HEK293 (cell line): Measurements from ENCODE around the gene SH3RF3.
A peak's percentile ranks its signal among the peaks of the same experiment; 100 is the strongest.

ENCODE experiments used
- FEZF1 ChIP-seq: fragments of 450-650 bp; formaldehyde crosslinking; IDR thresholded peaks from 2 replicates; pipeline ENCODE4 v1.5.1; 2016; ENCODE audit warnings: missing biosample characterization, missing genetic modification characterization
- GFI1B ChIP-seq: fragments of 450-650 bp; formaldehyde crosslinking; IDR thresholded peaks from 2 replicates; pipeline ENCODE4 v1.5.1; 2016; ENCODE audit warnings: missing biosample characterization, missing genetic modification characterization
- HOXA7 ChIP-seq: sonication (generic); formaldehyde crosslinking; IDR thresholded peaks from 2 replicates; pipeline ENCODE4 v1.8.1; 2022; ENCODE audit warnings: missing genetic modification reagents, borderline replicate concordance
- KLF1 ChIP-seq: fragments of 450-650 bp; formaldehyde crosslinking; IDR thresholded peaks from 2 replicates; pipeline ENCODE4 v1.5.1; 2016; ENCODE audit warnings: missing biosample characterization, missing genetic modification characterization
- OSR2 ChIP-seq: fragments of 450-650 bp; formaldehyde crosslinking; IDR thresholded peaks from 2 replicates; pipeline ENCODE4 v1.5.1; 2016; ENCODE audit warnings: missing biosample characterization, missing genetic modification characterization
- PRDM4 ChIP-seq: fragments of 450-650 bp; formaldehyde crosslinking; IDR thresholded peaks from 2 replicates; pipeline ENCODE4 v1.5.1; 2017; ENCODE audit warnings: missing biosample characterization, missing genetic modification characterization
- SCRT1 ChIP-seq: fragments of 450-650 bp; formaldehyde crosslinking; IDR thresholded peaks from 2 replicates; pipeline ENCODE4 v1.5.1; 2016; ENCODE audit warnings: missing biosample characterization, missing genetic modification characterization, borderline replicate concordance
- ZBTB17 ChIP-seq: fragments of 450-650 bp; formaldehyde crosslinking; IDR thresholded peaks from 2 replicates; pipeline ENCODE4 v1.5.1; 2016; ENCODE audit warnings: missing biosample characterization, missing genetic modification characterization
- ZBTB21 ChIP-seq: fragments of 450-650 bp; formaldehyde crosslinking; IDR thresholded peaks from 2 replicates; pipeline ENCODE4 v1.5.1; 2017; ENCODE audit warnings: missing biosample characterization, missing genetic modification characterization
- ZBTB8A ChIP-seq: fragments of 450-650 bp; formaldehyde crosslinking; IDR thresholded peaks from 2 replicates; pipeline ENCODE4 v1.5.1; 2016; ENCODE audit warnings: missing biosample characterization, missing genetic modification characterization
- ZNF146 ChIP-seq: fragments of 450-650 bp; formaldehyde crosslinking; IDR thresholded peaks from 2 replicates; pipeline ENCODE4 v1.5.1; 2016; ENCODE audit warnings: missing biosample characterization, missing genetic modification characterization
- ZNF341 ChIP-seq: fragments of 450-650 bp; formaldehyde crosslinking; IDR thresholded peaks from 2 replicates; pipeline ENCODE4; 2016; ENCODE audit warnings: low read depth, missing biosample characterization, missing genetic modification characterization
- ZNF558 ChIP-seq: fragments of 450-650 bp; formaldehyde crosslinking; IDR thresholded peaks from 2 replicates; pipeline ENCODE4 v1.5.1; 2016; ENCODE audit warnings: missing biosample characterization, missing genetic modification characterization
- ZNF707 ChIP-seq: fragments of 450-650 bp; formaldehyde crosslinking; IDR thresholded peaks from 2 replicates; pipeline ENCODE4 v1.5.1; 2016; ENCODE audit warnings: missing biosample characterization, missing genetic modification characterization
- TF ChIP-seq, protein P1 (sequence below): fragments of 450-650 bp; formaldehyde crosslinking; IDR thresholded peaks from 2 replicates; pipeline ENCODE4 v1.5.1; 2016; ENCODE audit warnings: missing biosample characterization, missing genetic modification characterization
- TF ChIP-seq, protein P2 (sequence below): fragments of 450-650 bp; formaldehyde crosslinking; IDR thresholded peaks from 2 replicates; pipeline ENCODE4 v1.5.1; 2016; ENCODE audit warnings: missing biosample characterization, missing genetic modification characterization
- TF ChIP-seq, protein P3 (sequence below): fragments of 450-650 bp; formaldehyde crosslinking; IDR thresholded peaks from 2 replicates; pipeline ENCODE4 v1.5.1; 2016; ENCODE audit warnings: missing biosample characterization, missing genetic modification characterization
- TF ChIP-seq, protein P4 (sequence below): fragments of 450-650 bp; formaldehyde crosslinking; IDR thresholded peaks from 2 replicates; pipeline ENCODE4 v1.5.1; 2016; ENCODE audit warnings: missing biosample characterization, missing genetic modification characterization, low read depth
- TF ChIP-seq, protein P5 (sequence below): fragments of 450-650 bp; formaldehyde crosslinking; IDR thresholded peaks from 2 replicates; pipeline ENCODE4 v1.5.1; 2016; ENCODE audit warnings: missing biosample characterization, missing genetic modification characterization, borderline replicate concordance
- TF ChIP-seq, protein P6 (sequence below): fragments of 450-650 bp; formaldehyde crosslinking; IDR thresholded peaks from 2 replicates; pipeline ENCODE4 v1.5.1; 2016; ENCODE audit warnings: missing biosample characterization, missing genetic modification characterization

SH3RF3 gene

GRCh38 chr2:109260886-109261700 is 132.1 kb downstream of the SH3RF3 start (continued):
- TF ChIP-seq, protein P1, sequence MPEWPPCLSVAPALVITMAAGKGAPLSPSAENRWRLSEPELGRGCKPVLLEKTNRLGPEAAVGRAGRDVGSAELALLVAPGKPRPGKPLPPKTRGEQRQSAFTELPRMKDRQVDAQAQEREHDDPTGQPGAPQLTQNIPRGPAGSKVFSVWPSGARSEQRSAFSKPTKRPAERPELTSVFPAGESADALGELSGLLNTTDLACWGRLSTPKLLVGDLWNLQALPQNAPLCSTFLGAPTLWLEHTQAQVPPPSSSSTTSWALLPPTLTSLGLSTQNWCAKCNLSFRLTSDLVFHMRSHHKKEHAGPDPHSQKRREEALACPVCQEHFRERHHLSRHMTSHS (tag by site-specific recombination): peak; percentile 80; the same call in 1 of the 2 replicates
- peak; percentile 88 for TF ChIP-seq KLF1 (tag by site-specific recombination)
- TF ChIP-seq PRDM4 (tag by site-specific recombination): peak; percentile 51; the same call in 1 of the 2 replicates
- TF ChIP-seq, protein P2, sequence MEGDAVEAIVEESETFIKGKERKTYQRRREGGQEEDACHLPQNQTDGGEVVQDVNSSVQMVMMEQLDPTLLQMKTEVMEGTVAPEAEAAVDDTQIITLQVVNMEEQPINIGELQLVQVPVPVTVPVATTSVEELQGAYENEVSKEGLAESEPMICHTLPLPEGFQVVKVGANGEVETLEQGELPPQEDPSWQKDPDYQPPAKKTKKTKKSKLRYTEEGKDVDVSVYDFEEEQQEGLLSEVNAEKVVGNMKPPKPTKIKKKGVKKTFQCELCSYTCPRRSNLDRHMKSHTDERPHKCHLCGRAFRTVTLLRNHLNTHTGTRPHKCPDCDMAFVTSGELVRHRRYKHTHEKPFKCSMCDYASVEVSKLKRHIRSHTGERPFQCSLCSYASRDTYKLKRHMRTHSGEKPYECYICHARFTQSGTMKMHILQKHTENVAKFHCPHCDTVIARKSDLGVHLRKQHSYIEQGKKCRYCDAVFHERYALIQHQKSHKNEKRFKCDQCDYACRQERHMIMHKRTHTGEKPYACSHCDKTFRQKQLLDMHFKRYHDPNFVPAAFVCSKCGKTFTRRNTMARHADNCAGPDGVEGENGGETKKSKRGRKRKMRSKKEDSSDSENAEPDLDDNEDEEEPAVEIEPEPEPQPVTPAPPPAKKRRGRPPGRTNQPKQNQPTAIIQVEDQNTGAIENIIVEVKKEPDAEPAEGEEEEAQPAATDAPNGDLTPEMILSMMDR: peak; percentile 28; the same call in 1 of the 2 replicates
- TF ChIP-seq, protein P3, sequence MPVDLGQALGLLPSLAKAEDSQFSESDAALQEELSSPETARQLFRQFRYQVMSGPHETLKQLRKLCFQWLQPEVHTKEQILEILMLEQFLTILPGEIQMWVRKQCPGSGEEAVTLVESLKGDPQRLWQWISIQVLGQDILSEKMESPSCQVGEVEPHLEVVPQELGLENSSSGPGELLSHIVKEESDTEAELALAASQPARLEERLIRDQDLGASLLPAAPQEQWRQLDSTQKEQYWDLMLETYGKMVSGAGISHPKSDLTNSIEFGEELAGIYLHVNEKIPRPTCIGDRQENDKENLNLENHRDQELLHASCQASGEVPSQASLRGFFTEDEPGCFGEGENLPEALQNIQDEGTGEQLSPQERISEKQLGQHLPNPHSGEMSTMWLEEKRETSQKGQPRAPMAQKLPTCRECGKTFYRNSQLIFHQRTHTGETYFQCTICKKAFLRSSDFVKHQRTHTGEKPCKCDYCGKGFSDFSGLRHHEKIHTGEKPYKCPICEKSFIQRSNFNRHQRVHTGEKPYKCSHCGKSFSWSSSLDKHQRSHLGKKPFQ: peak; percentile 71; the same call in 1 of the 2 replicates
- TF ChIP-seq, protein P4, sequence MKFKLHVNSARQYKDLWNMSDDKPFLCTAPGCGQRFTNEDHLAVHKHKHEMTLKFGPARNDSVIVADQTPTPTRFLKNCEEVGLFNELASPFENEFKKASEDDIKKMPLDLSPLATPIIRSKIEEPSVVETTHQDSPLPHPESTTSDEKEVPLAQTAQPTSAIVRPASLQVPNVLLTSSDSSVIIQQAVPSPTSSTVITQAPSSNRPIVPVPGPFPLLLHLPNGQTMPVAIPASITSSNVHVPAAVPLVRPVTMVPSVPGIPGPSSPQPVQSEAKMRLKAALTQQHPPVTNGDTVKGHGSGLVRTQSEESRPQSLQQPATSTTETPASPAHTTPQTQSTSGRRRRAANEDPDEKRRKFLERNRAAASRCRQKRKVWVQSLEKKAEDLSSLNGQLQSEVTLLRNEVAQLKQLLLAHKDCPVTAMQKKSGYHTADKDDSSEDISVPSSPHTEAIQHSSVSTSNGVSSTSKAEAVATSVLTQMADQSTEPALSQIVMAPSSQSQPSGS (tag by site-specific recombination): 0 out of 2 replicates have a peak, but pooled peaks have one; percentile 19
- no peak for TF ChIP-seq ZBTB21
- peak; percentile 83 for TF ChIP-seq ZNF341
- TF ChIP-seq, protein P5, sequence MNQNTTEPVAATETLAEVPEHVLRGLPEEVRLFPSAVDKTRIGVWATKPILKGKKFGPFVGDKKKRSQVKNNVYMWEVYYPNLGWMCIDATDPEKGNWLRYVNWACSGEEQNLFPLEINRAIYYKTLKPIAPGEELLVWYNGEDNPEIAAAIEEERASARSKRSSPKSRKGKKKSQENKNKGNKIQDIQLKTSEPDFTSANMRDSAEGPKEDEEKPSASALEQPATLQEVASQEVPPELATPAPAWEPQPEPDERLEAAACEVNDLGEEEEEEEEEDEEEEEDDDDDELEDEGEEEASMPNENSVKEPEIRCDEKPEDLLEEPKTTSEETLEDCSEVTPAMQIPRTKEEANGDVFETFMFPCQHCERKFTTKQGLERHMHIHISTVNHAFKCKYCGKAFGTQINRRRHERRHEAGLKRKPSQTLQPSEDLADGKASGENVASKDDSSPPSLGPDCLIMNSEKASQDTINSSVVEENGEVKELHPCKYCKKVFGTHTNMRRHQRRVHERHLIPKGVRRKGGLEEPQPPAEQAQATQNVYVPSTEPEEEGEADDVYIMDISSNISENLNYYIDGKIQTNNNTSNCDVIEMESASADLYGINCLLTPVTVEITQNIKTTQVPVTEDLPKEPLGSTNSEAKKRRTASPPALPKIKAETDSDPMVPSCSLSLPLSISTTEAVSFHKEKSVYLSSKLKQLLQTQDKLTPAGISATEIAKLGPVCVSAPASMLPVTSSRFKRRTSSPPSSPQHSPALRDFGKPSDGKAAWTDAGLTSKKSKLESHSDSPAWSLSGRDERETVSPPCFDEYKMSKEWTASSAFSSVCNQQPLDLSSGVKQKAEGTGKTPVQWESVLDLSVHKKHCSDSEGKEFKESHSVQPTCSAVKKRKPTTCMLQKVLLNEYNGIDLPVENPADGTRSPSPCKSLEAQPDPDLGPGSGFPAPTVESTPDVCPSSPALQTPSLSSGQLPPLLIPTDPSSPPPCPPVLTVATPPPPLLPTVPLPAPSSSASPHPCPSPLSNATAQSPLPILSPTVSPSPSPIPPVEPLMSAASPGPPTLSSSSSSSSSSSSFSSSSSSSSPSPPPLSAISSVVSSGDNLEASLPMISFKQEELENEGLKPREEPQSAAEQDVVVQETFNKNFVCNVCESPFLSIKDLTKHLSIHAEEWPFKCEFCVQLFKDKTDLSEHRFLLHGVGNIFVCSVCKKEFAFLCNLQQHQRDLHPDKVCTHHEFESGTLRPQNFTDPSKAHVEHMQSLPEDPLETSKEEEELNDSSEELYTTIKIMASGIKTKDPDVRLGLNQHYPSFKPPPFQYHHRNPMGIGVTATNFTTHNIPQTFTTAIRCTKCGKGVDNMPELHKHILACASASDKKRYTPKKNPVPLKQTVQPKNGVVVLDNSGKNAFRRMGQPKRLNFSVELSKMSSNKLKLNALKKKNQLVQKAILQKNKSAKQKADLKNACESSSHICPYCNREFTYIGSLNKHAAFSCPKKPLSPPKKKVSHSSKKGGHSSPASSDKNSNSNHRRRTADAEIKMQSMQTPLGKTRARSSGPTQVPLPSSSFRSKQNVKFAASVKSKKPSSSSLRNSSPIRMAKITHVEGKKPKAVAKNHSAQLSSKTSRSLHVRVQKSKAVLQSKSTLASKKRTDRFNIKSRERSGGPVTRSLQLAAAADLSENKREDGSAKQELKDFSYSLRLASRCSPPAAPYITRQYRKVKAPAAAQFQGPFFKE (tag by site-specific recombination): no peak
- TF ChIP-seq, protein P6, sequence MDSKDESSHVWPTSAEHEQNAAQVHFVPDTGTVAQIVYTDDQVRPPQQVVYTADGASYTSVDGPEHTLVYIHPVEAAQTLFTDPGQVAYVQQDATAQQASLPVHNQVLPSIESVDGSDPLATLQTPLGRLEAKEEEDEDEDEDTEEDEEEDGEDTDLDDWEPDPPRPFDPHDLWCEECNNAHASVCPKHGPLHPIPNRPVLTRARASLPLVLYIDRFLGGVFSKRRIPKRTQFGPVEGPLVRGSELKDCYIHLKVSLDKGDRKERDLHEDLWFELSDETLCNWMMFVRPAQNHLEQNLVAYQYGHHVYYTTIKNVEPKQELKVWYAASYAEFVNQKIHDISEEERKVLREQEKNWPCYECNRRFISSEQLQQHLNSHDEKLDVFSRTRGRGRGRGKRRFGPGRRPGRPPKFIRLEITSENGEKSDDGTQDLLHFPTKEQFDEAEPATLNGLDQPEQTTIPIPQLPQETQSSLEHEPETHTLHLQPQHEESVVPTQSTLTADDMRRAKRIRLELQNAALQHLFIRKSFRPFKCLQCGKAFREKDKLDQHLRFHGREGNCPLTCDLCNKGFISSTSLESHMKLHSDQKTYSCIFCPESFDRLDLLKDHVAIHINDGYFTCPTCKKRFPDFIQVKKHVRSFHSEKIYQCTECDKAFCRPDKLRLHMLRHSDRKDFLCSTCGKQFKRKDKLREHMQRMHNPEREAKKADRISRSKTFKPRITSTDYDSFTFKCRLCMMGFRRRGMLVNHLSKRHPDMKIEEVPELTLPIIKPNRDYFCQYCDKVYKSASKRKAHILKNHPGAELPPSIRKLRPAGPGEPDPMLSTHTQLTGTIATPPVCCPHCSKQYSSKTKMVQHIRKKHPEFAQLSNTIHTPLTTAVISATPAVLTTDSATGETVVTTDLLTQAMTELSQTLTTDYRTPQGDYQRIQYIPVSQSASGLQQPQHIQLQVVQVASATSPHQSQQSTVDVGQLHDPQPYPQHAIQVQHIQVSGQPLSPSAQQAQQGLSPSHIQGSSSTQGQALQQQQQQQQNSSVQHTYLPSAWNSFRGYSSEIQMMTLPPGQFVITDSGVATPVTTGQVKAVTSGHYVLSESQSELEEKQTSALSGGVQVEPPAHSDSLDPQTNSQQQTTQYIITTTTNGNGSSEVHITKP (tag by site-specific recombination): 0 out of 2 replicates have a peak, but pooled peaks have one; percentile 23
- no peak for TF ChIP-seq ZNF707 (tag by site-specific recombination)
- peak; percentile 92 for TF ChIP-seq OSR2 (tag by site-specific recombination)
- peak; percentile 45; the same call in 1 of the 2 replicates for TF ChIP-seq GFI1B (tag by site-specific recombination)
- no peak for TF ChIP-seq HOXA7
- TF ChIP-seq ZBTB17: no peak
- TF ChIP-seq FEZF1 (tag by site-specific recombination): peak; percentile 92
- peak; percentile 92 for TF ChIP-seq SCRT1 (tag by site-specific recombination)
- TF ChIP-seq ZNF558: no peak
- 0 out of 2 replicates have a peak, but pooled peaks have one; percentile 25 for TF ChIP-seq ZNF146 (tag by site-specific recombination)
- TF ChIP-seq ZBTB8A (tag by site-specific recombination): peak; percentile 66
